HCT116 (cell line): ENCODE results near the gene YWHAH. TPM values are rescaled to one million over a fixed set of nuclear protein-coding genes. Genes with fewer than 3 reads are reported as not detected.

Source experiments
- ATAC-seq: fragments of 200-7000 bp; cut with Tn5 transposase; 2 replicates; pipeline ENCODE4 v1.9.1; 2020; ENCODE audit warnings: mild to moderate bottlenecking, moderate library complexity
- BruUV-seq: library from RNA; stranded (reverse); fragments of 400-500 nt; replicated peaks from 2 replicates; lab custom pipeline; 2021; lab: Mats Ljungman, UMichigan
- CTCF ChIA-PET: fragments of 300-600 bp; sonication (Branson Sonifier 250); formaldehyde crosslinking; loops from one replicate; lab custom pipeline; 2021; ENCODE audit warnings: antibody characterized with exemption; lab: Charles Lee
- POLR2A ChIA-PET: fragments of 300-600, 350-600 bp; sonication (Branson Sonifier 250); formaldehyde crosslinking; loops from one replicate; lab custom pipeline; 2021; ENCODE audit warnings: antibody characterized with exemption; lab: Charles Lee
- RAD21 ChIA-PET, 2 experiments: fragments of 300-600 bp; sonication (Branson Sonifier 250); formaldehyde crosslinking; loops; one replicate each; lab custom pipeline; 2023; ENCODE audit warnings: low total read pairs in 2 of 2; ENCODE audit not compliant: uncharacterized antibody in 2 of 2, unreplicated experiment in 2 of 2, low non-redundant PET in 1 of 2; lab: Charles Lee
- DNase-seq: peaks from one replicate; pipeline ENCODE4 v3.0.0-alpha.2; 2010; ENCODE audit warnings: low read depth, low spot score
- H2AFZ ChIP-seq: fragments of 200-600 bp; shearing (Covaris generic), sonication (generic); 2 replicates; pipeline ENCODE4 v1.6.1; 2017; ENCODE audit warnings: low read depth, mixed run types, mixed read lengths, antibody characterized with exemption, low read length; ENCODE audit not compliant: poor library complexity, severe bottlenecking
- H3K27ac ChIP-seq: 2 replicates; pipeline ENCODE4 v1.5.1; 2012; ENCODE audit warnings: low read depth, low read length
- H3K27me3 ChIP-seq: fragments of 200-600 bp; sonication (generic); 2 replicates; pipeline ENCODE4 v1.6.1; 2016; ENCODE audit warnings: mixed run types, low read length, mixed read lengths; ENCODE audit not compliant: insufficient read depth
- H3K36me3 ChIP-seq, 2 experiments: fragments of 200-500 bp in 1 of 2; fragments of 200-600 bp in 1 of 2; sonication (Bioruptor generic) in 1 of 2; sonication (generic) in 1 of 2; 2 replicates each; pipeline versions ENCODE4 v1.5.1 to v1.6.1; 2014 to 2016; ENCODE audit warnings: low read length in 2 of 2, inconsistent platforms in 1 of 2, mixed read lengths in 1 of 2, mixed run types in 1 of 2; ENCODE audit not compliant: insufficient read depth in 2 of 2, control insufficient read depth in 1 of 2
- H3K4me1 ChIP-seq, 2 experiments: fragments of 200-600 bp in 1 of 2; sonication (generic) in 1 of 2; 2 replicates each; pipeline versions ENCODE4 v1.5.1 to v1.6.1; 2012 to 2017; ENCODE audit warnings: low read length in 2 of 2, inconsistent platforms in 1 of 2, mild to moderate bottlenecking in 1 of 2, mixed read lengths in 1 of 2, mixed run types in 1 of 2, moderate library complexity in 1 of 2; ENCODE audit not compliant: insufficient read depth in 2 of 2, control insufficient read depth in 1 of 2
- H3K4me2 ChIP-seq: fragments of 200-600 bp; sonication (generic); 2 replicates; pipeline ENCODE4 v1.6.1; 2017; ENCODE audit warnings: mixed run types, low read length, mixed read lengths
- H3K4me3 ChIP-seq, 2 experiments: fragments of 200-600 bp in 1 of 2; sonication (generic) in 1 of 2; replicated peaks in 1 of 2; 2 replicates each; pipeline ENCODE4 v1.5.1; 2011 to 2016; ENCODE audit warnings: low read length in 2 of 2, control low read depth in 1 of 2, low read depth in 1 of 2, mild to moderate bottlenecking in 1 of 2, mixed read lengths in 1 of 2, mixed run types in 1 of 2
- H3K79me2 ChIP-seq: fragments of 200-600 bp; sonication (generic); 2 replicates; pipeline ENCODE4 v1.6.1; 2017; ENCODE audit warnings: mild to moderate bottlenecking, mixed run types, low read length, moderate library complexity, mixed read lengths; ENCODE audit not compliant: insufficient read depth
- H3K9ac ChIP-seq: fragments of 200-600 bp; sonication (generic); 2 replicates; pipeline ENCODE4 v1.6.1; 2016; ENCODE audit warnings: low read length, mixed read lengths
- H3K9me2 ChIP-seq: fragments of 200-600 bp; sonication (generic), shearing (Covaris generic); 2 replicates; pipeline ENCODE4 v1.6.1; 2017; ENCODE audit warnings: mixed run types, mild to moderate bottlenecking, moderate library complexity; ENCODE audit not compliant: insufficient read depth
- H3K9me3 ChIP-seq, 2 experiments: fragments of 200-500 bp in 1 of 2; fragments of 200-600 bp in 1 of 2; sonication (Bioruptor generic) in 1 of 2; sonication (generic) in 1 of 2; 2 replicates each; pipeline ENCODE4 v1.6.1; 2014 to 2017; ENCODE audit warnings: low read length in 2 of 2, mixed read lengths in 2 of 2, inconsistent platforms in 1 of 2, low read depth in 1 of 2, mild to moderate bottlenecking in 1 of 2, mixed run types in 1 of 2, moderate library complexity in 1 of 2; ENCODE audit not compliant: control insufficient read depth in 1 of 2, insufficient read depth in 1 of 2
- H4K20me1 ChIP-seq: fragments of 200-600 bp; sonication (generic), shearing (Covaris generic); 2 replicates; pipeline ENCODE4 v1.6.1; 2017; ENCODE audit warnings: mixed run types, mild to moderate bottlenecking, moderate library complexity; ENCODE audit not compliant: insufficient read depth
- CBX3 ChIP-seq: IDR thresholded peaks from 2 replicates; pipeline ENCODE4 v1.6.1; 2012; ENCODE audit warnings: low read depth
- CEBPB ChIP-seq: IDR thresholded peaks from 2 replicates; pipeline ENCODE4 v1.6.1; 2012; ENCODE audit warnings: low read depth
- CTCF ChIP-seq, 3 experiments: fragments of 200-600 bp in 1 of 3; sonication (generic) in 1 of 3; IDR thresholded peaks in 2 of 3; conservative IDR thresholded peaks in 1 of 3; 2 replicates each; pipeline ENCODE4 v1.5.1; 2012 to 2017; ENCODE audit warnings: low read depth in 2 of 3, low read length in 2 of 3, antibody characterized with exemption in 1 of 3, borderline replicate concordance in 1 of 3, control low read depth in 1 of 3, mild to moderate bottlenecking in 1 of 3, mixed read lengths in 1 of 3, mixed run types in 1 of 3, moderate library complexity in 1 of 3; ENCODE audit not compliant: insufficient read depth in 1 of 3
- ELF1 ChIP-seq: IDR thresholded peaks from 2 replicates; pipeline ENCODE4 v1.6.1; 2012; ENCODE audit warnings: low read depth, borderline replicate concordance
- EZH2 ChIP-seq: fragments of 200-600 bp; sonication (generic); IDR thresholded peaks from 2 replicates; pipeline ENCODE4 v1.6.1; 2017; ENCODE audit warnings: antibody characterized with exemption, mixed run types
- EZH2phosphoT487 ChIP-seq: fragments of 200-600 bp; IDR thresholded peaks from 2 replicates; pipeline ENCODE4 v1.6.1; 2018; ENCODE audit warnings: antibody characterized with exemption, borderline replicate concordance
- FOSL1 ChIP-seq: IDR thresholded peaks from 2 replicates; pipeline ENCODE4 v1.6.1; 2012; ENCODE audit warnings: low read depth
- JUND ChIP-seq: IDR thresholded peaks from 2 replicates; pipeline ENCODE4 v1.6.1; 2012
- POLR2AphosphoS5 ChIP-seq: IDR thresholded peaks from 2 replicates; pipeline ENCODE4 v1.6.1; 2011; ENCODE audit warnings: mild to moderate bottlenecking, low read depth, low read length, moderate library complexity
- RAD21 ChIP-seq: IDR thresholded peaks from 2 replicates; pipeline ENCODE4 v1.6.1; 2012; ENCODE audit warnings: low read depth, mild to moderate bottlenecking
- REST ChIP-seq: IDR thresholded peaks from 2 replicates; pipeline ENCODE4 v1.6.1; 2012; ENCODE audit warnings: low read depth
- SP1 ChIP-seq: IDR thresholded peaks from 2 replicates; pipeline ENCODE4 v1.6.1; 2012; ENCODE audit warnings: low read depth
- SRF ChIP-seq: IDR thresholded peaks from 2 replicates; pipeline ENCODE4 v1.6.1; 2012; ENCODE audit warnings: low read depth
- ZNF274 ChIP-seq: fragments of 200-500 bp; sonication (Bioruptor generic); IDR thresholded peaks from 2 replicates; pipeline ENCODE4 v1.6.1; 2014; ENCODE audit warnings: mild to moderate bottlenecking, low read depth, low read length, inconsistent platforms
- intact Hi-C: fragments of 100-400 bp; cut with micrococcal nuclease; formaldehyde crosslinking; loops from 2 replicates; pipeline ENCODE4 v1.10.0; 2022
- total RNA-seq: library from RNA; stranded (reverse); gene quantifications from one replicate; pipeline ENCODE4 v1.2.1, GENCODE V29; 2021; ENCODE audit not compliant: unreplicated experiment

The YWHAH gene
- total RNA-seq, 1 experiment from 2014 or later = 140 TPM

DNA sequence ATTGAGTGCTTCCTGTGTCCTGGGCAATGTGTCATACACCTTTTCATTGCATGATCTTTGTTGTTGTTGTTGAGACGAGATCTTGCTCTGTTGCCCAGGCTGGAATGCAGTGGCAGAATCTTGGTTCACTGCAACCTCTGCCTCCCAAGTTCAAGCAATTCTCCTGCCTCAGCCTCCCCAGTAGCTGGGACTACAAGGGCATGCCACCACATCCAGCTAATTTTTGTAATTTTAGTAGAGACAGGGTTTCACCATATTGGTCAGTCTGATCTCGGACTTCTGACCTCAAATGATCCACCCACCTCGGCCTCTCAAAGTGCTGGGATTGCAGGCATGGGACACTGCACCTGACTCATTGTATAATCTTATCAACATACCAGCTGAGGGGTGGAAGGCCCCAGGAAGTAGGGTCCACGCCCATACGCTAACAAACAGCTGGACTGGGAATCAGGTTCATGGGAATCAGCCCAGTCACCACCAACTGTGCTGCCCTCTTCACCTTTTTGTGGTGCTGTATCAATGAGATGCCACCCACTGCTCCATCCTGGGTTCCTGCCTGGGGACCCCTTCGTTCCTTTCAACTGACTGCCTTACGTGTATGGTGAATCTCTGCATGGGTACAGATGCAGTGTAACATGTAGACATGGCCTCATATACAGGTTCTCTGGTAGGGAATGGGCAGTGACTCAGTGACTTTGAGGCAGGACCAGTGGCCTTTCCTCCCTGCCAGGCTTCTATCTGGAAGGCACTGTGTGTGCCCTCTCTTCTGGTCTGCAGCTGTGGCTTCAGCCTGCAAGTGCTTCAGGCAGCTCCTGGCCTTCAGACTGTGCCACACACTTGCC, 32.5 kb upstream of the YWHAH start:
- no peak overlapping the region for H3K9ac ChIP-seq
- H3K4me2 ChIP-seq = no peak overlapping the region
- no peaks in the 10 kb centered on the region for H3K27me3 ChIP-seq
- ChIA-PET CTCF (no interaction called here), POLR2A (no interaction called here), RAD21 (no interaction called here)
- ATAC-seq = no peak
- TF ChIP-seq ELF1 (no peak), SP1 (no peak), RAD21 (no peak), REST (no peak), SRF (no peak), FOSL1 (no peak), JUND (no peak), CBX3 (no peak), EZH2phosphoT487 (no peak), CTCF (IDR thresholded peaks at IDR 0.05 in 2 of 3, conservative IDR thresholded peaks at IDR 0.05 in 1 of 3; ENCODE audit: borderline replicate concordance in 1 of 3, insufficient read depth in 1 of 3, low read depth in 2 of 3, low read length in 2 of 3) (no peak), ZNF274 (no peak), POLR2AphosphoS5 (no peak), EZH2 (no peak), CEBPB (no peak)
- H2AFZ ChIP-seq = no peak overlapping the region
- no peak overlapping the region for H3K4me3 ChIP-seq
- DNase-seq = no peak
- no TSS peak for BruUV-seq
- no peaks in the 10 kb centered on the region for H4K20me1 ChIP-seq
- H3K36me3 ChIP-seq = no peaks in the 10 kb centered on the region; a peak in 1 of 4 replicates
- peaks cover 0 to 7% of the 10 kb centered on the region in 2 experiments; a peak in 1 of 4 replicates for H3K4me1 ChIP-seq
- H3K9me3 ChIP-seq = no peaks in the 10 kb centered on the region
- H3K9me2 ChIP-seq = no peaks in the 10 kb centered on the region
- no peaks in the 10 kb centered on the region for H3K79me2 ChIP-seq
- no peak overlapping the region for H3K27ac ChIP-seq
- intact Hi-C loops = no loop called here
